K562 (cell line): ENCODE results near the gene TRAPPC1. TPM values are rescaled to one million over a fixed set of nuclear protein-coding genes. Genes with fewer than 3 reads are reported as not detected.
A peak's percentile ranks its signal among the peaks of the same experiment; 100 is the strongest.

Source experiments
- ATF7 ChIP-seq: fragments of 450-650 bp; IDR thresholded peaks from 2 replicates; pipeline ENCODE4 v1.7.1; 2014; ENCODE audit warnings: mild to moderate bottlenecking, moderate library complexity
- DACH1 ChIP-seq: fragments of 450-650 bp; IDR thresholded peaks from 2 replicates; pipeline ENCODE4 v1.6.1; 2018; ENCODE audit not compliant: partially characterized antibody
- DPF2 ChIP-seq: fragments of 450-650 bp; IDR thresholded peaks from 2 replicates; pipeline ENCODE4 v1.6.1; 2016
- ELK1 ChIP-seq: sonication (generic); formaldehyde crosslinking; IDR thresholded peaks from 2 replicates; pipeline ENCODE4 v1.8.1; 2022; ENCODE audit warnings: missing genetic modification reagents
- EWSR1 ChIP-seq: fragments of 450-650 bp; IDR thresholded peaks from 2 replicates; pipeline ENCODE4 v1.6.1; 2018; ENCODE audit warnings: borderline replicate concordance, mild to moderate bottlenecking, low read depth, moderate library complexity; ENCODE audit not compliant: partially characterized antibody
- FOXK2 ChIP-seq, 2 experiments: fragments of 450-650 bp; IDR thresholded peaks in 1 of 2; conservative IDR thresholded peaks in 1 of 2; 2 replicates each; pipeline ENCODE4 v1.6.1; 2016; ENCODE audit warnings: low read depth in 2 of 2, mild to moderate bottlenecking in 1 of 2
- HBP1 ChIP-seq: fragments of 450-650 bp; formaldehyde crosslinking; IDR thresholded peaks from 2 replicates; pipeline ENCODE4 v1.4.0; 2022; ENCODE audit warnings: missing genetic modification characterization
- HDAC1 ChIP-seq, 2 experiments: fragments of 450-650 bp; IDR thresholded peaks; 2 replicates each; pipeline ENCODE4 v1.6.1; 2016 to 2017; ENCODE audit warnings: inconsistent platforms in 1 of 2, mild to moderate bottlenecking in 1 of 2, moderate library complexity in 1 of 2
- MEIS2 ChIP-seq: fragments of 450-650 bp; IDR thresholded peaks from 2 replicates; pipeline ENCODE4 v1.6.1; 2014; ENCODE audit warnings: mild to moderate bottlenecking; ENCODE audit not compliant: partially characterized antibody
- NFATC3 ChIP-seq: fragments of 450-650 bp; IDR thresholded peaks from 2 replicates; pipeline ENCODE4 v1.6.1; 2017; ENCODE audit warnings: mild to moderate bottlenecking
- NFE2 ChIP-seq: IDR thresholded peaks from 2 replicates; pipeline ENCODE4 v1.6.1; 2014; ENCODE audit warnings: antibody characterized with exemption, low read depth
- NFIC ChIP-seq: fragments of 450-650 bp; IDR thresholded peaks from 2 replicates; pipeline ENCODE4 v1.6.1; 2017; ENCODE audit warnings: mild to moderate bottlenecking, inconsistent platforms
- RFX1 ChIP-seq: fragments of 450-650 bp; IDR thresholded peaks from 2 replicates; pipeline ENCODE4 v1.6.1; 2016; ENCODE audit warnings: mild to moderate bottlenecking, moderate library complexity
- ZNF146 ChIP-seq: IDR thresholded peaks from one replicate; pipeline ENCODE4 v1.6.1; 2018; ENCODE audit warnings: missing compliant biosample characterization; ENCODE audit not compliant: unreplicated experiment
- ZNF282 ChIP-seq: sonication (generic); formaldehyde crosslinking; IDR thresholded peaks from 2 replicates; pipeline ENCODE4 v1.8.1; 2023; ENCODE audit warnings: missing genetic modification reagents
- polyA plus RNA-seq, 8 experiments: library from polyadenylated mRNA; depleted of rRNA in 4 of 8; stranded (reverse) in 5 of 8; unstranded in 3 of 8; fragments of >200 nt; fragmentation: Nextera tagmentation in 2 of 8; fragmentation: Illumina TruSeq in 1 of 8; extraction: Ambion mirVana in 2 of 8; extraction: Trizol in 1 of 8; gene quantifications; 2 replicates each; pipeline versions ENCODE4 v1.2.1 to v1.2.3, GENCODE V29; 2011 to 2014; ENCODE audit warnings: inconsistent platforms in 1 of 8, missing spikeins in 1 of 8
- total RNA-seq, 7 experiments: library from RNA; depleted of rRNA in 6 of 7; stranded (reverse); fragments of >200 nt in 6 of 7; fragmentation: Illumina TruSeq in 2 of 7; extraction: Trizol in 2 of 7; gene quantifications; 2 replicates each; pipeline versions ENCODE4 v1.2.1 to v1.2.3, GENCODE V29; 2011 to 2021; ENCODE audit warnings: low replicate concordance in 1 of 7
- TF ChIP-seq, protein P1 (sequence below): sonication (generic); formaldehyde crosslinking; IDR thresholded peaks from 2 replicates; pipeline ENCODE4 v1.8.1; 2022; ENCODE audit warnings: missing genetic modification reagents
- TF ChIP-seq, protein P2 (sequence below): sonication (generic); formaldehyde crosslinking; IDR thresholded peaks from 2 replicates; pipeline ENCODE4 v1.8.1; 2023; ENCODE audit warnings: missing genetic modification reagents, mild to moderate bottlenecking, borderline replicate concordance

The TRAPPC1 gene
- total and polyA plus RNA-seq, 9 of the 15 experiments (the other 6 are each of a cell fraction or from before 2014, with no cell fraction given) = 11.7 to 82.8 (median 36.2) TPM

DNA sequence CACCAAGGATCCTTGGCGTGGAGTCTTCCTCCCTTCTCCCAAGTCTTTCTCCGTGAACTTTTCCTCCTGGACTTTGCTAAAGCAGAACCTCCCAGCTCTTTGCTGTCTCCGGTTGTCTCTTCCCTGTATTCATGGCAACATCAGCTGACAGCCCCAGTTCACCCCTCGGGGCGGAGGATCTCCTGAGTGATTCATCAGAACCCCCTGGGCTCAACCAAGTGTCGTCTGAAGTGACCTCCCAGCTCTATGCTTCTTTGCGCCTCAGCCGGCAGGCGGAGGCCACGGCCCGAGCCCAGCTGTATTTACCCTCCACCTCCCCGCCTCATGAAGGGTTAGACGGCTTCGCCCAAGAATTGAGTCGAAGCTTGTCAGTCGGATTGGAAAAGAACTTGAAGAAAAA, 1.2 kb upstream of the TRAPPC1 start (continued):
- TF ChIP-seq, protein P1, sequence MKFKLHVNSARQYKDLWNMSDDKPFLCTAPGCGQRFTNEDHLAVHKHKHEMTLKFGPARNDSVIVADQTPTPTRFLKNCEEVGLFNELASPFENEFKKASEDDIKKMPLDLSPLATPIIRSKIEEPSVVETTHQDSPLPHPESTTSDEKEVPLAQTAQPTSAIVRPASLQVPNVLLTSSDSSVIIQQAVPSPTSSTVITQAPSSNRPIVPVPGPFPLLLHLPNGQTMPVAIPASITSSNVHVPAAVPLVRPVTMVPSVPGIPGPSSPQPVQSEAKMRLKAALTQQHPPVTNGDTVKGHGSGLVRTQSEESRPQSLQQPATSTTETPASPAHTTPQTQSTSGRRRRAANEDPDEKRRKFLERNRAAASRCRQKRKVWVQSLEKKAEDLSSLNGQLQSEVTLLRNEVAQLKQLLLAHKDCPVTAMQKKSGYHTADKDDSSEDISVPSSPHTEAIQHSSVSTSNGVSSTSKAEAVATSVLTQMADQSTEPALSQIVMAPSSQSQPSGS (CRISPR knock-in tag) = no peak
- TF ChIP-seq ZNF146 (CRISPR knock-in tag) = no peak
- TF ChIP-seq ZNF282 (CRISPR knock-in tag) = no peak
- TF ChIP-seq HDAC1 (IDR thresholded peaks at IDR 0.05) = peak in 1 of 2 experiments; percentile 55; a peak in 1 of 4 replicates
- TF ChIP-seq ELK1 (CRISPR knock-in tag) = no peak
- peak; percentile 66 to 78; a peak in 2 of 4 replicates for TF ChIP-seq FOXK2 (conservative IDR thresholded peaks at IDR 0.05 in 1 of 2, IDR thresholded peaks at IDR 0.05 in 1 of 2; ENCODE audit: low read depth in 2 of 2)
- TF ChIP-seq EWSR1 = no peak
- peak; percentile 29 for TF ChIP-seq NFE2
- TF ChIP-seq MEIS2 = peak; percentile 33
- TF ChIP-seq DPF2 = peak; percentile 37; the same call in 1 of the 2 replicates
- no peak for TF ChIP-seq NFATC3
- peak; percentile 86 for TF ChIP-seq RFX1
- peak; percentile 42 for TF ChIP-seq NFIC
- TF ChIP-seq DACH1 = peak; percentile 69
- TF ChIP-seq ATF7 = 0 out of 2 replicates have a peak, but pooled peaks have one; percentile 12
- TF ChIP-seq, protein P2, sequence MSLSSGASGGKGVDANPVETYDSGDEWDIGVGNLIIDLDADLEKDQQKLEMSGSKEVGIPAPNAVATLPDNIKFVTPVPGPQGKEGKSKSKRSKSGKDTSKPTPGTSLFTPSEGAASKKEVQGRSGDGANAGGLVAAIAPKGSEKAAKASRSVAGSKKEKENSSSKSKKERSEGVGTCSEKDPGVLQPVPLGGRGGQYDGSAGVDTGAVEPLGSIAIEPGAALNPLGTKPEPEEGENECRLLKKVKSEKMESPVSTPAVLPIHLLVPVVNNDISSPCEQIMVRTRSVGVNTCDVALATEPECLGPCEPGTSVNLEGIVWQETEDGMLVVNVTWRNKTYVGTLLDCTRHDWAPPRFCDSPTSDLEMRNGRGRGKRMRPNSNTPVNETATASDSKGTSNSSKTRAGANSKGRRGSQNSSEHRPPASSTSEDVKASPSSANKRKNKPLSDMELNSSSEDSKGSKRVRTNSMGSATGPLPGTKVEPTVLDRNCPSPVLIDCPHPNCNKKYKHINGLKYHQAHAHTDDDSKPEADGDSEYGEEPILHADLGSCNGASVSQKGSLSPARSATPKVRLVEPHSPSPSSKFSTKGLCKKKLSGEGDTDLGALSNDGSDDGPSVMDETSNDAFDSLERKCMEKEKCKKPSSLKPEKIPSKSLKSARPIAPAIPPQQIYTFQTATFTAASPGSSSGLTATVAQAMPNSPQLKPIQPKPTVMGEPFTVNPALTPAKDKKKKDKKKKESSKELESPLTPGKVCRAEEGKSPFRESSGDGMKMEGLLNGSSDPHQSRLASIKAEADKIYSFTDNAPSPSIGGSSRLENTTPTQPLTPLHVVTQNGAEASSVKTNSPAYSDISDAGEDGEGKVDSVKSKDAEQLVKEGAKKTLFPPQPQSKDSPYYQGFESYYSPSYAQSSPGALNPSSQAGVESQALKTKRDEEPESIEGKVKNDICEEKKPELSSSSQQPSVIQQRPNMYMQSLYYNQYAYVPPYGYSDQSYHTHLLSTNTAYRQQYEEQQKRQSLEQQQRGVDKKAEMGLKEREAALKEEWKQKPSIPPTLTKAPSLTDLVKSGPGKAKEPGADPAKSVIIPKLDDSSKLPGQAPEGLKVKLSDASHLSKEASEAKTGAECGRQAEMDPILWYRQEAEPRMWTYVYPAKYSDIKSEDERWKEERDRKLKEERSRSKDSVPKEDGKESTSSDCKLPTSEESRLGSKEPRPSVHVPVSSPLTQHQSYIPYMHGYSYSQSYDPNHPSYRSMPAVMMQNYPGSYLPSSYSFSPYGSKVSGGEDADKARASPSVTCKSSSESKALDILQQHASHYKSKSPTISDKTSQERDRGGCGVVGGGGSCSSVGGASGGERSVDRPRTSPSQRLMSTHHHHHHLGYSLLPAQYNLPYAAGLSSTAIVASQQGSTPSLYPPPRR (CRISPR knock-in tag) = no peak
- TF ChIP-seq HBP1 (CRISPR knock-in tag) = no peak
